GM21825 (cell line): ENCODE results near the gene ZNF350.
"Not testable (repeated sequence)": the region's sequence is repeated elsewhere in the genome, so short reads cannot be mapped to it uniquely, and the experiment has no call there.

ENCODE experiments used
- ATAC-seq: cut with Tn5 transposase; IDR thresholded peaks from one replicate; pipeline ENCODE4 v1.9.1; 2021; ENCODE audit warnings: mild to moderate bottlenecking, moderate library complexity; ENCODE audit not compliant: unreplicated experiment

ZNF350 gene

GRCh38 chr19:51986309-51987291, at the start of gene ZNF350:
Gene ZNF350, minus strand, starts transcription at chr19:51986840. Its CDS starts 12,480 bp downstream, at chr19:51974360.
- peak; percentile 77 for ATAC-seq

DNA sequence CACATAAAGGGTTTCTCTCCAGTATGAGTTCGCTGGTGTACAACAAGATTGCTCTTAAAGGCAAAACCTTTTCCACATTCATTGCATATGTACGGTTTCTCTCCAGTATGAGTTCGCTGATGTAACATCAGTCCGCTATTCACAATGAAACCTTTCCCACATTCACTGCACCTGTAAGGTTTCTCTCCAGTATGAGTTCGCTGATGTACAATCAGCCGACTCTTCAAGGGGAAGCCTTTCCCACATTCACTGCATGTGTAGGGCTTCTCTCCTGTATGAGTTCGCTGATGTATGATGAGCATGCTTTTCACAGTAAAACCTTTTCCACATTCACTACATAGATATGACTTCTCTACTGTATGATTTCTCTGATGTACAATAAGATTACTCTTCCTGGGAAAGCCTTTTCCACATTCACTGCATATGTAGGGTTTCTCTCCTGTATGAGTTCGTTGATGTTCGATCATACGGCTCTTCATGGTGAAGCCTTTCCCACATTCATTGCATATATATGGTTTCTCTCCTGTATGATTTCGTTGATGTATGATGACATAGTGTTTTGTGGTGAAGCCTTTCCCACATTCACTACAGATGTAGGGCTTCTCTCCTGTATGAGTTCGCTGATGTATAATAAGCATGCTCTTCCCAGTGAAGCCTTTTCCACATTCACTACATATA, 47.5 kb upstream of the ZNF350 start:
- ATAC-seq, result no peak

DNA sequence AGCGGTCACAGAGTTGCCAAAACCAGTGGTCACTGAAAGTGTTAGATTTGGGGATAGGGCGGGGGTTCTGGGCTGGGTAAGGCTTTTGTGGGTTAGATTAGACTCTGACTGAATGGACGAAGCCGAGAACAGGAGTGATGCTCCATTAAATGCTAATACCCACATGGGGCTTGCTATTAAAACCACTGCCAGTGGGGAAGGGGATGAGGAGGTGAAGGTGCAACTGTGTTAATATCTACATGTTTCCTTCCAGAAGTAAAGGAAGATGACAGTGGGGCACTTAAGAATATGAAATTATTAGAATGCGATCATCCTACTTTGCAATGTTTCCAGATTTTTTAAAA, 42.1 kb upstream of the ZNF350 start:
- ATAC-seq, result peak; percentile 25

DNA sequence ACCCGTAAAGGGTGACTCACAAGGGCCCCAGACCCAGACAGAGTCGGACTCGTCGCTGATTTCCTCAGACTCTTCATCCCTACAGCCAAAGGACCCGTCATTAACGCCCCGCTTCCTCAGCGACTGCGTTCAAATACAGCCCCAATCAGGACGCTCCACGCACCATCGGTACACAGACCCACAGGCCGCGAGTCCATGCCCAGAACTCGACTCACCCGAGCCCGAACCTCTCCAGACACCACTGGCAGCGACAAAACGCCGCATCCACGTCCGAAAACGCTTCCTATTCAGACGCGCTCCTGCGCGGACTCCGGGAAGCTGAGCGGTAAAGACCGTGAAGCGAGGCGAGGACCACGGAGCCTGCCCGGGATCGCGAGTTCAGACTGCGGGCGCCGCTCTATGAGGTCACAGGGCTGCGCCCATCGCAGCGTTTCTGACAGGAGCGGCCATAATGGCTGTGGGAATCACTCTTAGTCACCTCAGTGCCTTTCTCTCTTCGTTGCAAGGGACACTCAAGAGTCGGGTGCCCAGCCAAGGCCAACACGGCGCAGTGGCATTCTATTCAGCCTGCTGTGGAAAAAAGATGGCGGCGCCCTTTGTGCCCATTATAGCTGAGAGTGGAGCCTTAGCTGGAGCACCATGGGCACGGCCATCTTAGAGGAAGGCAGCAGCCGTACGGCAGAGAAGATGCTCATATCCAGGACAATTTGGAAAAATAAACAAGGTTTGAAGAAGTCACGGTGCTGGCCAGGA, 41.6 kb upstream of the ZNF350 start, which contains the start of gene ZNF614:
Gene ZNF614, minus strand, starts transcription at position 353 of the 753 bp plus-strand sequence. CDS start 2,634 bp downstream, outside the sequence.
- ATAC-seq, result peak; percentile 84

- not testable (repeated sequence) for ATAC-seq
Observed at GRCh38 chr19:52026255-52026990, 39.8 kb upstream of the ZNF350 start.

GRCh38 chr19:52024478-52024877, 37.8 kb upstream of the ZNF350 start:
- not testable (repeated sequence) for ATAC-seq

GRCh38 chr19:52022193-52022592, 35.6 kb upstream of the ZNF350 start:
- ATAC-seq, result no peak

- ATAC-seq, result no peak
Observed at GRCh38 chr19:52020506-52020905, 33.9 kb upstream of the ZNF350 start.

DNA sequence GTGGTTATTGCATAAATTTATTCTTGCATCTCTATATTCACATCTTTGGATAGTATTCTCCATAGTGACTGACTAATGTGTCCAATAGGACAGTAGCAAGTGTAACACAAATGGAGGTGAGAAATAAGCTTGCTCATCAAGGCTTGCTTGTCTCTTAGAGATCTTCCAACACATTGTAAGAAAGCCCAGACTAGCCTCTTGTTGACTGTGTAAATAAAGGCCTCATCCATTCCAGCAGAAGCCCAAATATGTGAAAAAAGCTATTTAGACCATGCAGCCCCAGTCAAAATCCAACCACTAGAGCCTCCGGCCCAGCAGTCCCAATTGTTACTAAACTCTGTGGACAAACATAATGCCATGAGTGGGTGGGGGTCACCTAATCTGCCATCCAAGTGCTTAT, 24.0 kb upstream of the ZNF350 start:
- ATAC-seq, result no peak

DNA sequence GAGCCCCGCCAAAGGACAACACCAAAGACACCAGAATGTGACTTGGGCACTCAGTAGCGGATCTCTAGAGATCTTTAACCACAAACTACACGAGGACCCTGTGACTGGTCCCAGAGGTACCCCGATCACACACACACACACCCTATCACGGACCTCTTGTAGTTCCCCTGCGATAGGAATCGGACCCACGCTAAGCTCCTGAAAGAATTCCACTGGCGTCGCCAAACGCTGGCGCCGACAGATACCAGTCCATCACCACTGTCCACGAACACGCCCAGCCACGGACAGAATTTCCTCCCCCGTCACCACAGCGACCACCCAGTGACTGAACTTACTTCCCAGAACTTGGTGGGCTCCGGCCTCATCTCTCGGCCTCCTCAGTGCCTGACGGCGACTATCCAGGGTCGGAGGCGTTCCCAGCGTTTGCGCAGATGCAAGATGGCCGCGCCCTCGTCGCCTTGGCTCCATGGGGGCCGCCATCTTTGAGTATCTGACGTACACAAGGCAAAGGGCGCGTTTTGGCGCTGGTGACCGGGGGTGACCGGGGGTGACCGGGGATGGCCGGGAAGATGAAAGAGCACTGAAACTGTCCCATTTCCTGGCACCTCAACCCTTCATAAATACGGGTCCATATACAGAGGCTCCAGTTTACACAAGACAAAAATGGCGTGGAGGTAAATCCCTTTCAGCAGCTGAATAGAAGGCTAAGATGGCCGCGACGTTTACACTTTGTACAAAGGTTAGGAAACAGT, 21.3 kb upstream of the ZNF350 start, which contains the start of gene ZNF615:
Gene ZNF615, minus strand, starts transcription at position 406 of the 752 bp plus-strand sequence. CDS start 4,500 bp downstream, outside the sequence.
- peak; percentile 92 for ATAC-seq

- ATAC-seq, result no peak
Observed at GRCh38 chr19:52007451-52007805, 20.8 kb upstream of the ZNF350 start.

GRCh38 chr19:51994048-51994644, 7.5 kb upstream of the ZNF350 start:
- no peak for ATAC-seq

GRCh38 chr19:51993422-51993821, 6.8 kb upstream of the ZNF350 start:
- no peak for ATAC-seq

GRCh38 chr19:51983361-51983760, 3.3 kb downstream of the ZNF350 start:
- no peak for ATAC-seq

- not testable (repeated sequence) for ATAC-seq
Observed at GRCh38 chr19:51980926-51981325, 5.7 kb downstream of the ZNF350 start.

DNA sequence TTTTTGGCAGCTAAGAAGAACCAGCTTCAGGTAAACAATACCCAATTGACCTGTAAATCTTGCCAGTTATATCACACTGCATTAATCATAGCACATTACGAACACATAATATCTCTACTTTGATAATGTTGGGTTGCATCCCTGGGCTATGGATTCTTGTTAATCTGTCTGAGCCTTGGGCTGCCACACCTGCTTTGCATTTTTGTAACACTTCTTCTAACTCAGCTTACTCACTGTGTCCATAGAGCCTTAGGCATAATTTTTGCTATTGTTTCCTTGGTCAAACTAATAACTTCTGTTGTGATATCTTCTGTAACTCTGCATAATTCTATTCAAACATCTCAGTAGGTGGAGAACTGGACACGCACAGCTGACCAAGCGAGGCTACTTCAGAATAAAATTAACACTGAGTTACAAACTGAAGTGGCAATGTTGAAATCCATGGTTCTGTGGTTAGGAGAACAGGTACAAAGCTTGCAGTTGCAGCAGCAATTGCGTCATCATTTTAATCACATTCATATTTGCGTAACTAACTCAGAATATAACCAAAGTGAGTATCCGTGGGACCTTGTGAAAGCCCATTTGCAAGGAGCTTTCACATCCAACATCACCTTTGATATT, 6.4 kb downstream of the ZNF350 start:
- ATAC-seq, result no peak

- no peak for ATAC-seq
Observed at GRCh38 chr19:51978882-51979281, 7.8 kb downstream of the ZNF350 start.

DNA sequence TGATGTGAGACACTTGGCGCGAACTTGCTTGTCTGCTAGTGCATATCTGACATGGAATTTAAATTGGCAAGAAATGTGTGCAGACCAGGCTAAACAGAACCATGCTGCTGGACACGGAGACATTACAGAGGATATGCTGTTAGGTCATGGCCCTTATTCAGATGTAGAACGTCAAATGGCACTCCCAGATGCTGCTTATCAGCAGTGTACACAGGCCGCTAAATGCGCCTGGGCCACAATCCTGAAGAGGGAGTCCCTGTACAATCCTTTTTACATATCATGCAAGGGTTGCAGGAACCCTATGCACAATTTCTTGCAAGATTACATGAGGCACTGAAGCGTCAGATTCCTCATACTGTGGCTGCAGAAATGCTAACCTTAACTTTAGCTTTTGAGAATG, 9.3 kb downstream of the ZNF350 start:
- ATAC-seq, result no peak

GRCh38 chr19:51976852-51977251, 9.8 kb downstream of the ZNF350 start:
- no peak for ATAC-seq
